Measurements from ENCODE around the gene BABAM2. TPM values are rescaled to one million over a fixed set of nuclear protein-coding genes. Genes with fewer than 3 reads are reported as not detected.

Gene BABAM2
- total and polyA plus RNA-seq, 2 of the 4 experiments (the other 2 are of a cell fraction), result 20.9 to 23.1 TPM

DNA sequence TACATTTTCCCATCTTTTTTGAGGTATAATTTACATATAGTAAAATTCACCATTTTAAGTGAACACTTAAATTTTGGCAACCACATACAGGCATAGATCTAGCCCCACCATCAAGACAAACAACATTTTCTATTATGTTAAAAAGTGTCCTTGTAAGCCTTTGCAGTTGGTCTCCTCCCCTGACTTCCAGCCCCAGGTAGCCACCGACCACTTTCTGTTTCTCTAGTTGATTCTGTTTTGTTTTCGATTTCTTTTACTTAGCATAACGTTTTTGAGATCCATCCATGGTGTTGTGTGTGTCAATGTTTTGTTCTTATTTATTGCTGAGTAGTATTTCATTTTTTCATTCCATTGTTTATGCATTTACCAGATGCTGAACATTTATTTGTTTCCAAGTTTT is 366.7 kb downstream of the BABAM2 start:
- POLR2A ChIA-PET (ENCODE audit: unreplicated experiment), result no interaction called here
- dilution Hi-C loops (cut with HindIII; ENCODE audit: low sequenced_read_pairs, unreplicated experiment), result no loop called here
- H3K36me3 ChIP-seq (ENCODE audit: control insufficient read depth, insufficient read depth, low read length), result peaks cover 2% of the 10 kb centered on the region; the same call in 1 of the 2 replicates

More for the DNA sequence above, 366.7 kb downstream of the BABAM2 start:
- CTCF ChIA-PET, result no interaction called here
- Histone ChIP-seq H2AK9ac (replicated peaks; ENCODE audit: low read depth, low read length, poor library complexity) (no peak overlapping the region), H3K18ac (ENCODE audit: low read depth, low read length) (no peak overlapping the region), H3K27ac (ENCODE audit: insufficient read depth, low read length) (no peak overlapping the region), H4K5ac (ENCODE audit: low read depth, low read length) (no peak overlapping the region), H4K8ac (ENCODE audit: low read depth in 2 of 2, low read length in 2 of 2) (no peak overlapping the region), H3K4me1 (ENCODE audit: control insufficient read depth, insufficient read depth, low read length) (peaks cover 2% of the 10 kb centered on the region; the same call in 1 of the 2 replicates), H3K9ac (ENCODE audit: low read depth, low read length) (no peak overlapping the region), H3K9me1 (ENCODE audit: insufficient read depth, low read length) (no peaks in the 10 kb centered on the region; the same call in 1 of the 2 replicates), H2AFZ (replicated peaks; ENCODE audit: low read length, poor library complexity) (no peak overlapping the region), H3K9me3 (ENCODE audit: control insufficient read depth, insufficient read depth, low read length) (peaks cover 4% of the 10 kb centered on the region; the same call in 1 of the 2 replicates), H3K14ac (replicated peaks; ENCODE audit: low read depth, low read length) (no peak overlapping the region), H2BK120ac (ENCODE audit: low read depth, low read length) (no peak overlapping the region), H3K23ac (ENCODE audit: low read depth, low read length) (no peak overlapping the region), H3K4me2 (ENCODE audit: low read depth, low read length) (no peak overlapping the region), H3K79me1 (ENCODE audit: low read depth in 1 of 2, low read length in 2 of 2) (no peaks in the 10 kb centered on the region), H2BK20ac (ENCODE audit: low read depth, low read length) (no peak overlapping the region), H3K56ac (ENCODE audit: extremely low read depth, insufficient read depth, low read length) (no peak overlapping the region), H2BK5ac (ENCODE audit: low read depth, low read length, poor library complexity, severe bottlenecking) (no peak overlapping the region), H3K4me3 (ENCODE audit: insufficient read depth, low read depth, low read length) (no peak overlapping the region), H4K20me1 (ENCODE audit: insufficient read depth, low read length) (no peaks in the 10 kb centered on the region), H4K91ac (ENCODE audit: insufficient read depth, low read depth, low read length) (no peak overlapping the region), H2BK15ac (ENCODE audit: low read depth, low read length) (no peak overlapping the region), H3K4ac (ENCODE audit: low read depth, low read length) (no peak overlapping the region), H2AK5ac (ENCODE audit: low read depth, low read length) (no peak overlapping the region), H3K27me3 (ENCODE audit: control insufficient read depth, insufficient read depth, low read length) (no peaks in the 10 kb centered on the region)
- no CpG with 5 or more reads among the region's 3 CpGs for WGBS, 2 experiments (ENCODE audit: extremely low coverage in 2 of 2, insufficient read length in 1 of 2)
- no peak for ATAC-seq (ENCODE audit: low read depth)
- TF ChIP-seq, protein P1, sequence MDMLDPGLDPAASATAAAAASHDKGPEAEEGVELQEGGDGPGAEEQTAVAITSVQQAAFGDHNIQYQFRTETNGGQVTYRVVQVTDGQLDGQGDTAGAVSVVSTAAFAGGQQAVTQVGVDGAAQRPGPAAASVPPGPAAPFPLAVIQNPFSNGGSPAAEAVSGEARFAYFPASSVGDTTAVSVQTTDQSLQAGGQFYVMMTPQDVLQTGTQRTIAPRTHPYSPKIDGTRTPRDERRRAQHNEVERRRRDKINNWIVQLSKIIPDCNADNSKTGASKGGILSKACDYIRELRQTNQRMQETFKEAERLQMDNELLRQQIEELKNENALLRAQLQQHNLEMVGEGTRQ (IDR thresholded peaks at IDR 0.05; ENCODE audit: low read depth, low read length), result no peak
- TF ChIP-seq SMC3 (IDR thresholded peaks at IDR 0.05; ENCODE audit: low read depth, low read length), result no peak
- no peak for TF ChIP-seq MAFK (IDR thresholded peaks at IDR 0.05; ENCODE audit: low read depth, low read length)
- no peak for TF ChIP-seq FOS (IDR thresholded peaks at IDR 0.05; ENCODE audit: low read depth, low read length)
- TF ChIP-seq, protein P2, sequence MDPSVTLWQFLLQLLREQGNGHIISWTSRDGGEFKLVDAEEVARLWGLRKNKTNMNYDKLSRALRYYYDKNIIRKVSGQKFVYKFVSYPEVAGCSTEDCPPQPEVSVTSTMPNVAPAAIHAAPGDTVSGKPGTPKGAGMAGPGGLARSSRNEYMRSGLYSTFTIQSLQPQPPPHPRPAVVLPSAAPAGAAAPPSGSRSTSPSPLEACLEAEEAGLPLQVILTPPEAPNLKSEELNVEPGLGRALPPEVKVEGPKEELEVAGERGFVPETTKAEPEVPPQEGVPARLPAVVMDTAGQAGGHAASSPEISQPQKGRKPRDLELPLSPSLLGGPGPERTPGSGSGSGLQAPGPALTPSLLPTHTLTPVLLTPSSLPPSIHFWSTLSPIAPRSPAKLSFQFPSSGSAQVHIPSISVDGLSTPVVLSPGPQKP (IDR thresholded peaks at IDR 0.05; ENCODE audit: borderline replicate concordance, low read depth, low read length), result no peak
- no peak for TF ChIP-seq POLR2A (IDR thresholded peaks at IDR 0.05; ENCODE audit: low read depth, low read length)
- TF ChIP-seq, protein P3, sequence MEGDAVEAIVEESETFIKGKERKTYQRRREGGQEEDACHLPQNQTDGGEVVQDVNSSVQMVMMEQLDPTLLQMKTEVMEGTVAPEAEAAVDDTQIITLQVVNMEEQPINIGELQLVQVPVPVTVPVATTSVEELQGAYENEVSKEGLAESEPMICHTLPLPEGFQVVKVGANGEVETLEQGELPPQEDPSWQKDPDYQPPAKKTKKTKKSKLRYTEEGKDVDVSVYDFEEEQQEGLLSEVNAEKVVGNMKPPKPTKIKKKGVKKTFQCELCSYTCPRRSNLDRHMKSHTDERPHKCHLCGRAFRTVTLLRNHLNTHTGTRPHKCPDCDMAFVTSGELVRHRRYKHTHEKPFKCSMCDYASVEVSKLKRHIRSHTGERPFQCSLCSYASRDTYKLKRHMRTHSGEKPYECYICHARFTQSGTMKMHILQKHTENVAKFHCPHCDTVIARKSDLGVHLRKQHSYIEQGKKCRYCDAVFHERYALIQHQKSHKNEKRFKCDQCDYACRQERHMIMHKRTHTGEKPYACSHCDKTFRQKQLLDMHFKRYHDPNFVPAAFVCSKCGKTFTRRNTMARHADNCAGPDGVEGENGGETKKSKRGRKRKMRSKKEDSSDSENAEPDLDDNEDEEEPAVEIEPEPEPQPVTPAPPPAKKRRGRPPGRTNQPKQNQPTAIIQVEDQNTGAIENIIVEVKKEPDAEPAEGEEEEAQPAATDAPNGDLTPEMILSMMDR (conservative IDR thresholded peaks at IDR 0.05; ENCODE audit: low read depth, low read length), result no peak
- no peak for TF ChIP-seq NFE2L2 (IDR thresholded peaks at IDR 0.05; ENCODE audit: low read depth, low read length)
- no peak for TF ChIP-seq CEBPB (IDR thresholded peaks at IDR 0.05; ENCODE audit: low read depth, low read length)
- no peak for TF ChIP-seq BHLHE40 (IDR thresholded peaks at IDR 0.05; ENCODE audit: low read depth, low read length)
- no peak for TF ChIP-seq MAZ (IDR thresholded peaks at IDR 0.05; ENCODE audit: borderline replicate concordance, low read depth, low read length)
- no peak for TF ChIP-seq CHD1 (IDR thresholded peaks at IDR 0.05; ENCODE audit: low read depth, low read length)
- no peak for TF ChIP-seq RAD21 (IDR thresholded peaks at IDR 0.05; ENCODE audit: low read length)
- no peak for TF ChIP-seq RCOR1 (IDR thresholded peaks at IDR 0.05; ENCODE audit: insufficient replicate concordance, low read length)
- TF ChIP-seq MXI1 (IDR thresholded peaks at IDR 0.05; ENCODE audit: borderline replicate concordance, low read depth, low read length), result no peak
- TF ChIP-seq RFX5 (IDR thresholded peaks at IDR 0.05; ENCODE audit: low read depth, low read length), result no peak
- no TSS peak for BruUV-seq (replicated peaks)
- in situ Hi-C loops (cut with MboI; ENCODE audit: low sequenced_read_pairs), result no loop called here
- intact Hi-C loops (cut with micrococcal nuclease), result no loop called here
- no peak for DNase-seq
